Measurements from ENCODE around the gene PET100. TPM values are rescaled to one million over a fixed set of nuclear protein-coding genes. Genes with fewer than 3 reads are reported as not detected.

Gene PET100
- total RNA-seq, 3 donors from 2014 or later: 23.7 to 40.4 (median 33.1) TPM

GRCh38 chr19:7636317-7636690 is 6.7 kb downstream of the PET100 start:
- intact Hi-C loops (cut with DNase I; ENCODE audit: low total_unique reads): no loop called here
- Histone ChIP-seq H3K4me3 (peak overlapping the region; percentile 46 to 74 (median 61)), H3K4me1 (no peaks in the 10 kb centered on the region), H3K36me3 (no peaks in the 10 kb centered on the region), H3K9me3 (no peaks in the 10 kb centered on the region), H3K27me3 (no peaks in the 10 kb centered on the region), H3K27ac (peak overlapping the region; percentile 88 to 92)
- TF ChIP-seq POLR2AphosphoS5 (IDR thresholded peaks at IDR 0.05): no peak
- TF ChIP-seq POLR2A (IDR thresholded peaks at IDR 0.05): no peak
- TF ChIP-seq, protein P1, sequence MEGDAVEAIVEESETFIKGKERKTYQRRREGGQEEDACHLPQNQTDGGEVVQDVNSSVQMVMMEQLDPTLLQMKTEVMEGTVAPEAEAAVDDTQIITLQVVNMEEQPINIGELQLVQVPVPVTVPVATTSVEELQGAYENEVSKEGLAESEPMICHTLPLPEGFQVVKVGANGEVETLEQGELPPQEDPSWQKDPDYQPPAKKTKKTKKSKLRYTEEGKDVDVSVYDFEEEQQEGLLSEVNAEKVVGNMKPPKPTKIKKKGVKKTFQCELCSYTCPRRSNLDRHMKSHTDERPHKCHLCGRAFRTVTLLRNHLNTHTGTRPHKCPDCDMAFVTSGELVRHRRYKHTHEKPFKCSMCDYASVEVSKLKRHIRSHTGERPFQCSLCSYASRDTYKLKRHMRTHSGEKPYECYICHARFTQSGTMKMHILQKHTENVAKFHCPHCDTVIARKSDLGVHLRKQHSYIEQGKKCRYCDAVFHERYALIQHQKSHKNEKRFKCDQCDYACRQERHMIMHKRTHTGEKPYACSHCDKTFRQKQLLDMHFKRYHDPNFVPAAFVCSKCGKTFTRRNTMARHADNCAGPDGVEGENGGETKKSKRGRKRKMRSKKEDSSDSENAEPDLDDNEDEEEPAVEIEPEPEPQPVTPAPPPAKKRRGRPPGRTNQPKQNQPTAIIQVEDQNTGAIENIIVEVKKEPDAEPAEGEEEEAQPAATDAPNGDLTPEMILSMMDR (IDR thresholded peaks at IDR 0.05): no peak
- DNase-seq (ENCODE audit: low spot score in 2 of 2): peak in 1 of 2 donors; percentile 69

DNA sequence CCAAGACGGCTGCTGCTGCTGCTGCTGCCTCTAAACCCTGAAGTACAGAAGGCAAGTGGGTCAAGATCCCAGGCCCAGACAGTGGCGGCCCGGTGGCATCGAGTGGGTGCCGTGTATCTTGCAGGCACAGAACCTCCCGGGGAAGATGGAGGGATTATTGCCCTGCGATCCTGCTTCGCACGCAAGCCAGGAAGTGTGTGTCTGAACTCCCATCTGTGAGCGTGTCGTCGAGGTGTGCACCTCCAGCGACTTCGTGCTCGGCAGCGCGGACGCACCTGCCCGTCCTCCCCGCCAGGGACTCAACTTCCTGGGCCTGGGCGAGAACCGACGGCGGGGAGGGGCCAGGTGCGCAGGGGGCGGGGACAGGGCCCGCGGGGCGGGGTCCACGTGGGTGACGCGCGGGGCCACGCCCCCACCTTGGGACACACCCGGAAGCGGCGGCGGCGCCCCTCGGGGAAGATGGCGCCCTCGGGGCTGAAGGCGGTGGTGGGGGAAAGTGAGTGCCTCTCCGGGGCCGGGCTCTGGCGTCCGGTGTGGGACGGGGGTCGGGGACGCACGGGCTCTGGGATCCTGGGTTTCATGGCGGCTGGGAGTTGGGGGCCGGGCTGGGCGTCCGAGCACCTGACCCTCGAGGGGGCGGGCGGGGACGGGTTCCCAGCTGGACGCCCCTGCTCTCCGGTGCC is 7.2 kb downstream of the PET100 start, which contains the start of gene STXBP2:
Gene STXBP2, plus strand, starts transcription at position 420 of the 683 bp plus-strand sequence. Its CDS starts 40 bp downstream, at position 460.
- H3K36me3 ChIP-seq: no peaks in the 10 kb centered on the region
- TF ChIP-seq, protein P1 (IDR thresholded peaks at IDR 0.05): peak; percentile 38 to 67 (median 41)
- TF ChIP-seq POLR2AphosphoS5 (IDR thresholded peaks at IDR 0.05) (peak in 2 of 3 donors; percentile 11 to 91), POLR2A (IDR thresholded peaks at IDR 0.05) (peak; percentile 37)
- peak; percentile 80 to 87 for DNase-seq (ENCODE audit: low spot score in 2 of 2)
- intact Hi-C loops (cut with DNase I; ENCODE audit: low total_unique reads): no loop called here
- no peaks in the 10 kb centered on the region for H3K27me3 ChIP-seq
- no peaks in the 10 kb centered on the region for H3K4me1 ChIP-seq
- H3K9me3 ChIP-seq: no peaks in the 10 kb centered on the region
- peak within 1 kb of the TSS; percentile 88 to 92 for H3K27ac ChIP-seq
- peak within 1 kb of the TSS; percentile 46 to 74 (median 61) for H3K4me3 ChIP-seq

DNA sequence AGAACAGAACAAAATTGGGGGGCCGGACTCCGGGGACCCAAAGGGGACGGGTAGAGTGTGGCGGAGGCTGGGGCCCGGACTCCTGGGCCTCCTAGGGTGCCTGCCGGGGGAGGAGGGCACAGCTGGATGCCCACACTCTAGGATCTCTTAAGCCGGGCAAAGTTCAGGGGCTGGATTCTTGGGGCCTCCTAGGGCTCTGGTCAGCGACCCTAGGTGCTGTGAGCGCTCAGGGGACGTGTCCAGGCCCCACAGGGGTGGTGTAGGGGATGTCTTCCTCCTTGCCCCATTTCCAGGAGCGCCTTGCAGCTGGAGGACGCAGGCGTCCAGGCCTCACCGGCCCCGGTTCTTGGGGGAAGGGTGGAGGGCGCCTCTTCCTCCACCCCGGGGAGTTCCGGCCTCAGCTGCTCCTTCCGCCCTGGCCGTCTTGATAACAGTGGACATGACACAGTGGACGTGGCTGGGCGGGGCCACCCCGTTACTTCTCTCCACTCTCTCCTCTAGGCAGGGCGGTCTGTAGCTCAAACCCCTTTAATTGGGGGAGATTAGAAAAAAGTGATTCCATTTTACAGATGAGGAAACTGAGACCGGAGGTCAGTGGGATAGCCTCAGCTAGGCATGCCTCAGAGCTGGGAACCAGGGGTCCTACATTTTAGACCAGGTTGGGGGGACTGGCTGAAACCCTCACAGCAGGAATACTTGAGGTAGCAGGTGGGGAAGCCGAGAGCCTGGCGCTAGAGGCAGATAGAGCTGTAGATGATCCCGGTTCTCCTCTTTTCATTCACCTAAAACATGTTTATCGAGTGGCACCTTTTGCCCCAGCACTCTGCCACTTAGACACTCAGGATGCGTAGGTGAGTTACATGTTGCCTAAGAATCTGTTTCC is 8.0 kb downstream of the PET100 start:
- intact Hi-C loops (cut with DNase I; ENCODE audit: low total_unique reads): no loop called here
- Histone ChIP-seq H3K27ac (peak overlapping the region; percentile 88 to 92), H3K27me3 (no peaks in the 10 kb centered on the region), H3K36me3 (no peaks in the 10 kb centered on the region), H3K4me3 (peak overlapping the region; percentile 46 to 74 (median 61)), H3K4me1 (no peaks in the 10 kb centered on the region), H3K9me3 (no peaks in the 10 kb centered on the region)
- TF ChIP-seq, protein P1 (IDR thresholded peaks at IDR 0.05): no peak
- TF ChIP-seq POLR2AphosphoS5 (IDR thresholded peaks at IDR 0.05) (no peak), POLR2A (IDR thresholded peaks at IDR 0.05) (no peak)
- DNase-seq (ENCODE audit: low spot score in 2 of 2): no peak

GRCh38 chr19:7638802-7639465 is 9.3 kb downstream of the PET100 start:
- H3K4me3 ChIP-seq: no peak overlapping the region
- H3K4me1 ChIP-seq: no peaks in the 10 kb centered on the region
- H3K36me3 ChIP-seq: no peaks in the 10 kb centered on the region
- H3K27me3 ChIP-seq: no peaks in the 10 kb centered on the region
- intact Hi-C loops (cut with DNase I; ENCODE audit: low total_unique reads): no loop called here
- DNase-seq (ENCODE audit: low spot score in 2 of 2): no peak
- TF ChIP-seq POLR2AphosphoS5 (IDR thresholded peaks at IDR 0.05) (no peak), POLR2A (IDR thresholded peaks at IDR 0.05) (no peak)
- TF ChIP-seq, protein P1 (IDR thresholded peaks at IDR 0.05): no peak
- H3K9me3 ChIP-seq: no peaks in the 10 kb centered on the region
- H3K27ac ChIP-seq: no peak overlapping the region

Measured in breast epithelium (tissue), 4 donors.